Skeletal muscle tissue (tissue), 4 donors: ENCODE results near the gene MAB21L2. TPM values are rescaled to one million over a fixed set of nuclear protein-coding genes. Genes with fewer than 3 reads are reported as not detected.

Experiments
- H3K27ac ChIP-seq: one replicate; pipeline ENCODE4 v1.7.0; 2013; ENCODE audit warnings: mild to moderate bottlenecking, low read depth, low read length, inconsistent platforms
- H3K27me3 ChIP-seq, 3 donors: one replicate each; pipeline ENCODE4 v1.7.0; 2013; ENCODE audit warnings: low read length in 3 of 3; ENCODE audit not compliant: control insufficient read depth in 3 of 3, insufficient read depth in 3 of 3
- H3K36me3 ChIP-seq, 3 donors: one replicate each; pipeline ENCODE4 v1.7.0; 2013; ENCODE audit warnings: low read length in 3 of 3; ENCODE audit not compliant: control insufficient read depth in 3 of 3, insufficient read depth in 3 of 3
- H3K4me1 ChIP-seq, 3 donors: one replicate each; pipeline ENCODE4 v1.7.0; 2013; ENCODE audit warnings: low read length in 3 of 3, mild to moderate bottlenecking in 3 of 3; ENCODE audit not compliant: control insufficient read depth in 3 of 3, insufficient read depth in 3 of 3
- H3K4me3 ChIP-seq, 3 donors: one replicate each; pipeline ENCODE4 v1.7.0; 2013; ENCODE audit warnings: low read length in 3 of 3
- H3K9ac ChIP-seq, 3 donors: one replicate each; pipeline ENCODE4 v1.7.0; 2013; ENCODE audit warnings: low read length in 3 of 3, mild to moderate bottlenecking in 3 of 3, moderate library complexity in 2 of 3, low read depth in 1 of 3
- H3K9me3 ChIP-seq, 3 donors: one replicate each; pipeline ENCODE4 v1.7.0; 2013; ENCODE audit warnings: low read length in 3 of 3; ENCODE audit not compliant: control insufficient read depth in 3 of 3
- total RNA-seq: library from RNA; depleted of rRNA; stranded (reverse); fragments of >200 nt; gene quantifications from one replicate; pipeline ENCODE4 v1.2.3, GENCODE V29; 2014
- donor health status: Osteomylitis.

Gene MAB21L2
- total RNA-seq, 1 donor from 2014 or later = under 0.01 TPM

- no peaks in the 10 kb centered on the region for H3K9me3 ChIP-seq
- no peaks in the 10 kb centered on the region for H3K27me3 ChIP-seq
- no peak overlapping the region for H3K27ac ChIP-seq
Observed at GRCh38 chr4:150573534-150573933, 8.4 kb upstream of the MAB21L2 start.

GRCh38 chr4:150574678-150575077, 7.3 kb upstream of the MAB21L2 start:
- H3K9me3 ChIP-seq = no peaks in the 10 kb centered on the region
- no peaks in the 10 kb centered on the region for H3K27me3 ChIP-seq

More at GRCh38 chr4:150573534-150573933, 8.4 kb upstream of the MAB21L2 start:
- H3K4me3 ChIP-seq = no peak overlapping the region
- no peak overlapping the region for H3K9ac ChIP-seq
- H3K36me3 ChIP-seq = no peaks in the 10 kb centered on the region
- H3K4me1 ChIP-seq = no peaks in the 10 kb centered on the region

GRCh38 chr4:150577796-150578195, 4.2 kb upstream of the MAB21L2 start:
- no peaks in the 10 kb centered on the region for H3K9me3 ChIP-seq
- no peaks in the 10 kb centered on the region for H3K4me1 ChIP-seq
- no peaks in the 10 kb centered on the region for H3K36me3 ChIP-seq
- H3K27me3 ChIP-seq = no peaks in the 10 kb centered on the region
- H3K4me3 ChIP-seq = no peak overlapping the region
- no peak overlapping the region for H3K27ac ChIP-seq
- no peak overlapping the region for H3K9ac ChIP-seq

More at GRCh38 chr4:150574678-150575077, 7.3 kb upstream of the MAB21L2 start:
- no peak overlapping the region for H3K27ac ChIP-seq
- no peaks in the 10 kb centered on the region for H3K4me1 ChIP-seq
- H3K9ac ChIP-seq = no peak overlapping the region
- no peaks in the 10 kb centered on the region for H3K36me3 ChIP-seq
- no peak overlapping the region for H3K4me3 ChIP-seq

GRCh38 chr4:150578745-150579501, 3.0 kb upstream of the MAB21L2 start:
- Histone ChIP-seq H3K27me3 (peaks cover 0 to 2% (median 0%) of the 10 kb centered on the region in 3 donors), H3K4me1 (no peaks in the 10 kb centered on the region), H3K27ac (no peak overlapping the region), H3K4me3 (peak overlapping the region in 2 of 3 donors; percentile 44 to 49), H3K9ac (no peak overlapping the region), H3K36me3 (peaks cover 3 to 5% (median 4%) of the 10 kb centered on the region in 3 donors), H3K9me3 (peaks cover 0 to 5% (median 3%) of the 10 kb centered on the region in 3 donors)

- Histone ChIP-seq H3K4me1 (no peaks in the 10 kb centered on the region), H3K9me3 (peaks cover 0 to 5% (median 3%) of the 10 kb centered on the region in 3 donors), H3K27me3 (peaks cover 0 to 2% (median 0%) of the 10 kb centered on the region in 3 donors), H3K36me3 (peaks cover 3 to 5% (median 4%) of the 10 kb centered on the region in 3 donors), H3K9ac (peak overlapping the region in 2 of 3 donors; percentile 30 to 41), H3K4me3 (peak overlapping the region in 2 of 3 donors; percentile 44 to 49), H3K27ac (no peak overlapping the region)
Observed at GRCh38 chr4:150579551-150580234, 2.3 kb upstream of the MAB21L2 start.

- H3K27me3 ChIP-seq = peaks cover 0 to 2% (median 0%) of the 10 kb centered on the region in 3 donors
- no peak overlapping the region for H3K9ac ChIP-seq
- peaks cover 0 to 5% (median 3%) of the 10 kb centered on the region in 3 donors for H3K9me3 ChIP-seq
- peak overlapping the region in 1 of 3 donors; percentile 35 for H3K4me3 ChIP-seq
- H3K27ac ChIP-seq = no peak overlapping the region
- no peaks in the 10 kb centered on the region for H3K4me1 ChIP-seq
- H3K36me3 ChIP-seq = peaks cover 3 to 5% (median 4%) of the 10 kb centered on the region in 3 donors
Observed at GRCh38 chr4:150580306-150580705, 1.6 kb upstream of the MAB21L2 start.

GRCh38 chr4:150581056-150581605, 820 bp upstream of the MAB21L2 start:
- no peaks in the 10 kb centered on the region for H3K4me1 ChIP-seq
- peaks cover 0 to 2% (median 0%) of the 10 kb centered on the region in 3 donors for H3K27me3 ChIP-seq
- H3K27ac ChIP-seq = no peak overlapping the region
- no peak overlapping the region for H3K9ac ChIP-seq
- H3K9me3 ChIP-seq = peaks cover 0 to 5% (median 3%) of the 10 kb centered on the region in 3 donors
- H3K36me3 ChIP-seq = peaks cover 3 to 5% (median 4%) of the 10 kb centered on the region in 3 donors
- H3K4me3 ChIP-seq = no peak overlapping the region

GRCh38 chr4:150581641-150582051, 305 bp upstream of the MAB21L2 start:
- Histone ChIP-seq H3K36me3 (peaks cover 3 to 5% (median 4%) of the 10 kb centered on the region in 3 donors), H3K9me3 (peaks cover 0 to 5% (median 3%) of the 10 kb centered on the region in 3 donors), H3K9ac (no peak overlapping the region), H3K27me3 (peaks cover 0 to 2% (median 0%) of the 10 kb centered on the region in 3 donors), H3K27ac (no peak overlapping the region), H3K4me3 (peak overlapping the region in 1 of 3 donors; percentile 3), H3K4me1 (no peaks in the 10 kb centered on the region)

- Histone ChIP-seq H3K4me1 (no peaks in the 10 kb centered on the region), H3K9ac (no peak overlapping the region), H3K36me3 (peaks cover 3 to 5% (median 4%) of the 10 kb centered on the region in 3 donors), H3K4me3 (peak overlapping the region; percentile 46 to 62 (median 53)), H3K27me3 (peaks cover 0 to 2% (median 0%) of the 10 kb centered on the region in 3 donors), H3K9me3 (peaks cover 0 to 5% (median 3%) of the 10 kb centered on the region in 3 donors), H3K27ac (no peak overlapping the region)
Observed at GRCh38 chr4:150582873-150583286, 929 bp downstream of the MAB21L2 start.
